HG03280 (cell line): ENCODE data around the gene CENPN.

Experiments used
- ATAC-seq: cut with Tn5 transposase; IDR thresholded peaks from one replicate; pipeline ENCODE4 v1.9.1; 2021; ENCODE audit warnings: mild to moderate bottlenecking, moderate library complexity; ENCODE audit not compliant: unreplicated experiment

Gene CENPN

GRCh38 chr16:80990978-80991377, 16.0 kb upstream of the CENPN start:
- no peak for ATAC-seq

- ATAC-seq: no peak
Measured at GRCh38 chr16:80991792-80992430, 15.1 kb upstream of the CENPN start.

- no peak for ATAC-seq
Measured at GRCh38 chr16:80992676-80993293, 14.2 kb upstream of the CENPN start.

GRCh38 chr16:80993307-80993706, 13.7 kb upstream of the CENPN start:
- no peak for ATAC-seq

GRCh38 chr16:80993834-80994233, 13.2 kb upstream of the CENPN start:
- no peak for ATAC-seq

GRCh38 chr16:80994451-80994850, 12.6 kb upstream of the CENPN start:
- ATAC-seq: no peak

- no peak for ATAC-seq
Measured at GRCh38 chr16:80996688-80997138, 10.3 kb upstream of the CENPN start.

GRCh38 chr16:80997139-80997798, 9.7 kb upstream of the CENPN start:
- no peak for ATAC-seq

- no peak for ATAC-seq
Measured at GRCh38 chr16:80997964-80998620, 8.9 kb upstream of the CENPN start.

GRCh38 chr16:81000873-81001272, 6.1 kb upstream of the CENPN start:
- ATAC-seq: no peak

- ATAC-seq: no peak
Measured at GRCh38 chr16:81001330-81001729, 5.7 kb upstream of the CENPN start.

GRCh38 chr16:81003064-81003463, 4.0 kb upstream of the CENPN start:
- ATAC-seq: no peak

GRCh38 chr16:81003610-81004460, 3.2 kb upstream of the CENPN start:
- no peak for ATAC-seq

- ATAC-seq: no peak
Measured at GRCh38 chr16:81004646-81005353, 2.2 kb upstream of the CENPN start.

GRCh38 chr16:81005610-81006161, 1.3 kb upstream of the CENPN start:
- ATAC-seq: no peak

- ATAC-seq: peak; percentile 33
Measured at GRCh38 chr16:81006211-81006812, 702 bp upstream of the CENPN start.

- no peak for ATAC-seq
Measured at GRCh38 chr16:81008505-81008789, 1.4 kb downstream of the CENPN start.

GRCh38 chr16:81012974-81013373, 6.0 kb downstream of the CENPN start:
- ATAC-seq: no peak

- ATAC-seq: peak; percentile 52
Measured at GRCh38 chr16:81014672-81015071, 7.7 kb downstream of the CENPN start.

- ATAC-seq: no peak
Measured at GRCh38 chr16:81018496-81018895, 11.5 kb downstream of the CENPN start.
